Aorta (tissue), 5 donors: ENCODE measurements around the gene ZDHHC14. TPM values are rescaled to one million over a fixed set of nuclear protein-coding genes. Genes with fewer than 3 reads are reported as not detected.
A peak's percentile ranks its signal among the peaks of the same experiment; 100 is the strongest.

Experiments
- ATAC-seq: fragments of 200-7000 bp; cut with Tn5 transposase; one replicate; pipeline ENCODE4 v1.9.1; 2022; ENCODE audit warnings: moderate library complexity; ENCODE audit not compliant: low FRiP score
- DNase-seq, 2 donors: peaks; one replicate each; pipeline ENCODE4 v3.0.0-alpha.2; 2020
- H3K27ac ChIP-seq, 2 donors: one replicate each; pipeline ENCODE4 v1.5.1; 2013; ENCODE audit warnings: low read length in 2 of 2, mild to moderate bottlenecking in 2 of 2, moderate library complexity in 2 of 2, control low read depth in 1 of 2, inconsistent platforms in 1 of 2, low read depth in 1 of 2
- H3K27me3 ChIP-seq, 2 donors: one replicate each; pipeline ENCODE4 v1.6.1; 2013; ENCODE audit warnings: control low read depth in 1 of 2, low read length in 1 of 2, mild to moderate bottlenecking in 1 of 2, moderate library complexity in 1 of 2; ENCODE audit not compliant: insufficient read depth in 2 of 2, control insufficient read depth in 1 of 2
- H3K36me3 ChIP-seq, 2 donors: one replicate each; pipeline ENCODE4 v1.6.1; 2013; ENCODE audit warnings: control low read depth in 1 of 2, low read length in 1 of 2, mild to moderate bottlenecking in 1 of 2; ENCODE audit not compliant: insufficient read depth in 2 of 2, control insufficient read depth in 1 of 2
- H3K4me1 ChIP-seq, 2 donors: one replicate each; pipeline ENCODE4 v1.6.1; 2013; ENCODE audit warnings: low read length in 2 of 2, control low read depth in 1 of 2, mild to moderate bottlenecking in 1 of 2, moderate library complexity in 1 of 2; ENCODE audit not compliant: insufficient read depth in 2 of 2, control insufficient read depth in 1 of 2
- H3K4me3 ChIP-seq, 2 donors: one replicate each; pipeline ENCODE4 v1.5.1; 2013; ENCODE audit warnings: low read length in 2 of 2, control low read depth in 1 of 2, mild to moderate bottlenecking in 1 of 2
- H3K9me3 ChIP-seq: one replicate; pipeline ENCODE4 v1.6.1; 2013; ENCODE audit warnings: mild to moderate bottlenecking, low read length; ENCODE audit not compliant: control insufficient read depth
- WGBS, 2 donors: extraction: QIAGEN DNeasy Blood & Tissue Kit; methylation state at CpG; one replicate each; pipeline ENCODE4 v1.1.7; 2013; 5-methylcytosine and 5-hydroxymethylcytosine counted together
- intact Hi-C, 2 donors: fragments of 100-400 bp; cut with DNase I; formaldehyde crosslinking; loops; one replicate each; pipeline versions ENCODE4 v1.14.2 to v1.15.0; 2022
- polyA plus RNA-seq, 2 donors: library from polyadenylated mRNA; stranded (reverse); fragments of 200-250 nt; gene quantifications; one replicate each; pipeline ENCODE4 v1.2.3, GENCODE V29; 2013
- total RNA-seq, 2 donors: library from RNA; stranded (reverse); fragmentation: NEBNext Ultra II Directional; extraction: Animal tissue kit (Norgen Biotek cat#: 25700); gene quantifications; one replicate each; pipeline ENCODE4 v1.2.1, GENCODE V29; 2021
- donor health status: healthy with polysubstance abuse.
- donor health status: Bipolar disorder and iron deficiency.
- donor health status: DM: no; HTN: no; CAD: no.
- donor health status: DM: no; HTN: no; CAD: no.
- donor health status: DM: yes; HTN: yes; CAD: no.

ZDHHC14 gene
- total and polyA plus RNA-seq, 4 donors, result 2.8 to 17.8 (median 14.4) TPM

DNA sequence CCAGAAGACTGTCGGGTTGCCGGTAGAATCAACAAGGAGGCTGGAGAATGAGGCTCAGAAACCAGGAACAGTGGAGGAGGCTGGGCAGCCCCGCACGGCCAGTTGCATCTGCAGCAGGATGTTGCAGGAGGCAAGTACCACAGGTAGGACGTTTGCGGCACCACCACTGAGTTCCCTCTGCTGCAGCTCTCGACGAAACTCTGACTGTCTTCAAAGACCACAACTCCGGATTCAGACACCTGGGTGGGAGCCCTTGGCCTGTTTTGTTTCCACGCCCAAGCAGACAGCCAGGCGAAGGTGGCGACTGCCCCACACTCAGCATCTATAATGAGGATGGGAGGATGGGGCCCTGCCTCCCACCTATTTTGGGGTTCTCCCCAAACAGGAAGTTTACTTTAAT, 218.2 kb downstream of the ZDHHC14 start:
- Histone ChIP-seq H3K36me3 (no peaks in the 10 kb centered on the region), H3K27ac (no peak overlapping the region), H3K9me3 (no peaks in the 10 kb centered on the region), H3K4me3 (no peak overlapping the region), H3K4me1 (no peaks in the 10 kb centered on the region), H3K27me3 (no peaks in the 10 kb centered on the region)
- intact Hi-C loops, result loop anchor here (2.0 to 10.0 kb wide), 2 partner anchors 214 to 284 kb away; partner anchors contain the start of gene ZDHHC14 (in 2 of the 2)
- no peak for DNase-seq
- WGBS, 2 donors, result 91 to 95% methylated on average over 12 of the region's 12 CpGs
- ATAC-seq, result no peak

DNA sequence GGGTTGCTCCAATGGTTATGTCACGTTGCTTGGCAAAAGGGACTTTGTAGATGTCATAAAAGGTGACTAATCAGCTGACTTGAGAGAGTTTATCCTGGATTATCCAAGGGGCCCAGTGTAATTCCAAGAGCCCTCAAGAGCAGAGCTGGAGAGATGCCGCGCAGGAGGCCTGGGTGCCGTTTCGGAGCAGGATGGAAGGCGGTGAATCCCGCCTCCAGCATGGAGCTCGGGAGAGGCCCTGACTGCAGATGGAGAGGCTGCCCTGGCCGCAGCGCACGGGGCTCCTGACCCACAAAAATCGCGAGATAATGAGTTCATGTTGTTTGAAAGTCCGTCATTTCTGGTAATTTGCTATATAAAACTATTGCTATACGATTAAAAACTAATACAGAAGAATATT, 219.8 kb downstream of the ZDHHC14 start:
- no peak overlapping the region for H3K27ac ChIP-seq
- H3K4me1 ChIP-seq, result no peaks in the 10 kb centered on the region
- intact Hi-C loops, result no loop called here
- no peaks in the 10 kb centered on the region for H3K27me3 ChIP-seq
- H3K9me3 ChIP-seq, result no peaks in the 10 kb centered on the region
- ATAC-seq (no peak), DNase-seq (no peak)
- no peak overlapping the region for H3K4me3 ChIP-seq
- no peaks in the 10 kb centered on the region for H3K36me3 ChIP-seq
- 91 to 94% methylated on average over 15 of the region's 15 CpGs for WGBS, 2 donors

DNA sequence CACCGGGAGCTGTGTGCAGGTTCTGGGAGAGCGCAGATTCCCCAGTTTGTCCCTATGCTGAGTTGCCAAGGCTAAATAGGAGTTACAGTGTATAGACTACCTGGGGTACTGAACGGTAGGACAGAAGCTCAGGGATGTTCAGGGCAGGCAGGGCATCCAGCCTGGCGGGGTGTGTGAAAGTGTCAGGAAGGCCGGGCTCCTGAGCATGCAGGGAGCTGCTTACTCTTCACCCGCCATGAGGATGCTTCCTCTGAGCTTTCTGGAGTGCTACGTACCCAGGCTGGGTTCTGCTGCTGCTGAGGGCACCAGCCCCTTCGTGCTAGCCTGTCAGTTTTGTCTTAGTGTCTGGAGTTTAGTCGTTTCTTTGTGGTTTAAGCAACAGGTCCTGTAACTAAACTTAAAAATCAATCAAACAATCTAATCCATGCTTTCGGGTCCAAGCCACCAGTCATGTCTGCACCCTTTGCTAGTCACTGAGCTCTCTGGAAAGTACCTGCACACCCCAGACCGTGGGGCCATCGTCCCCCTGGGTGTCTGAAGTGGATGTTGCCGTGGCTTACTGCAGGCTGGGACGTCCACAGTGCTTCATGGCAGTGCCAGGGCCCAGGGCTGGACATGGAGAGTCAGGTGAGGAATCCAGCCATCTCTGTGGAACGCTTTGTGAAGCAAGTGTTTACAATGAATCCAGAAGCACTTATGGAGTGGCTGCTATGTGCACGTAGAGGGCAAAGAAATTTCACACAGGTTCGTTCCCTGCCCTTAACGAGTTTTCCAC, 221.7 kb downstream of the ZDHHC14 start:
- Histone ChIP-seq H3K27me3 (no peaks in the 10 kb centered on the region), H3K4me3 (no peak overlapping the region), H3K4me1 (no peaks in the 10 kb centered on the region), H3K9me3 (no peaks in the 10 kb centered on the region), H3K27ac (no peak overlapping the region), H3K36me3 (no peaks in the 10 kb centered on the region)
- ATAC-seq (no peak), DNase-seq (no peak)
- intact Hi-C loops, result no loop called here
- 93 to 94% methylated on average over 18 of the region's 18 CpGs for WGBS, 2 donors

DNA sequence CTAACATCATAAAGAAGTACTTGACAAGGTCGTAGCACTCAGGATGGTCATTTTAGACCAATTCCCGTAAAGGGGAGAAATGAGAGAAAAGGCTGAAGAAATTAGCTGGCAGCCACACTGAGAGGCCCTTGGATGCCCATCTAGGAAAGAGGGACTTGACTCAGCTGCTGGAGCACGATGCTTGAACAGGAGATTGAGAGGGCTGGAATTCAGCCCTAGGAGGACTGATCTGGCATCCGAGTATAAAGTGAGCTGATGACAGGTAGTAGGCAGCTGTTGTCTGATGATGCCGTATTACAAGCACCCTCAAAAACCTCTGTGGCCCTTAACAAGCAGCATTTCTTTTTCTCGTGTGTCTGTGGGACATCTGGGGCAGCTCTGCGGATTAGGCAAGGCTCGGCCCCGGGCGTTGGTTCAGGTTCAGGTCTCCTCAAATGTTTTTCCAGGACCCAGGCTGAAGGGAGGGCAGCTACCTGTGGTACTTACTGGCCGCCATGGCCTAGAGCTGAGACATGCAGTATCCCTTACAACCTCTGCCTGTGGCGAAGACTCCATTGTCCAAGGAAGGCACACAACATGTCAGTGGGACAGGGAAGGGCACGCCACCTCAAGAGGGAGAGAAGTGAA, 222.4 kb downstream of the ZDHHC14 start:
- no peaks in the 10 kb centered on the region for H3K9me3 ChIP-seq
- DNase-seq (no peak), ATAC-seq (no peak)
- H3K27me3 ChIP-seq, result no peaks in the 10 kb centered on the region
- H3K36me3 ChIP-seq, result no peaks in the 10 kb centered on the region
- H3K4me3 ChIP-seq, result no peak overlapping the region
- WGBS, 2 donors, result 90 to 94% methylated on average over 13 of the region's 13 CpGs
- no peak overlapping the region for H3K27ac ChIP-seq
- intact Hi-C loops, result no loop called here
- H3K4me1 ChIP-seq, result no peaks in the 10 kb centered on the region

DNA sequence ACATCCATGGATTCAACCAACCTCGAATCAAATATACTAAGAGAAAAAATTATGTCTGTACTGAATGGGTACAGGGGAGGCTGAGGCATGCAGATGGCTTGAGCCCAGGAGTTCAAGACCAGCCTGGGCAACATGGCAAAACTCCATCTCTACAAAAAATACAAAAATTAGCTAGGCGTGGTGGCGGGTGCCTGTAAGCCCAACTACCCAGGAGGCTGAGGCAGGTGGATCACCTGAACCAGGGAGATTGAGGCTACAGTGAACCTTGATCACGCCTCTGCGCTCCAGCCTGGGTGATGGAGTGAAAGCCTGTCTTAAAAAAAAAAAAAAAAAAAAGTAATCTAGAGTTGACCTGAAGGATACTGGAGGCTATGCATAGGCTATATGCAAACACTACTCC, 223.0 kb downstream of the ZDHHC14 start:
- no peak overlapping the region for H3K27ac ChIP-seq
- H3K36me3 ChIP-seq, result no peaks in the 10 kb centered on the region
- 96 to 97% methylated on average over 5 of the region's 5 CpGs for WGBS, 2 donors
- DNase-seq (no peak), ATAC-seq (no peak)
- intact Hi-C loops, result no loop called here
- no peaks in the 10 kb centered on the region for H3K9me3 ChIP-seq
- no peaks in the 10 kb centered on the region for H3K4me1 ChIP-seq
- no peaks in the 10 kb centered on the region for H3K27me3 ChIP-seq
- H3K4me3 ChIP-seq, result no peak overlapping the region

DNA sequence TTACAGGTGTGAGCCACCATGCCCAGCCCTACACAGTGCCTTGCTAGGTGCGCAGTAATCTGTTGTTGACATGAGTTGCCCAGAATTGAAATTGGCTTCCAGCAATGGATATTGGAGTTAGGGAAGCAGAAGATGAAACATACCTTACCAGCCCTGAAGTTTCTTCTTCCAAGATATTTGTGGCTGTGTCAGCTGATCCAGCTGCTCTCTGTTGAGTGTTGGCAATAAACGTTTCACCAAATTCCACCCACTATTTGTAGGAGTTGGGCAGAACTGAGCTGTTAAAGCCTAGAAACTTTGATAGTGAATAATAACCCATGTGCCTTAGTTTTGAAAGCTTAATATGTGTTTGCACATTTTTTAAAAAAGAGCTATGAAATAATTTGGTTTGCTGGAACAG, 223.8 kb downstream of the ZDHHC14 start:
- no peak overlapping the region for H3K4me3 ChIP-seq
- no peaks in the 10 kb centered on the region for H3K4me1 ChIP-seq
- no peak overlapping the region for H3K27ac ChIP-seq
- H3K36me3 ChIP-seq, result no peaks in the 10 kb centered on the region
- no peaks in the 10 kb centered on the region for H3K9me3 ChIP-seq
- DNase-seq (no peak), ATAC-seq (no peak)
- intact Hi-C loops, result no loop called here
- 48 to 51% methylated on average over 2 of the region's 2 CpGs for WGBS, 2 donors
- H3K27me3 ChIP-seq, result no peaks in the 10 kb centered on the region

DNA sequence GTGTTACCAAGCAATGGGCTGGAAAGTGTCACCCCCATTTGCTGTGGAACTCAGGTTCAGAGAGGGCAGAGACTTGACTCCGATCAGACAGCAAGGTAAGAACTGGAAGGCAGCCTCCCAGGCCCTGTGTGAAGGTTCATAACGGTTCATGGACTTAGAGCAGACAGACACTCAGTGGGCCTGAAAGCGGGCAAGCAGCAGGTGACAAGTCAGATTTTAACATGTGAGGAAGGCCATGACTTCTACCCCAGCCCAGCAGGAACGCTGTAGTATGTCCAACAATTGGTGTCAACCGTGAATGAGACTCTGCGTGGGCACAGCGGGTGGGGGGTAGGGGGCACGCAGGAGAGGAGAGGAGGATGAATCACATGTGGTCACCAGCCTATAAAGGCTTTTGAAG, 224.5 kb downstream of the ZDHHC14 start:
- intact Hi-C loops, result no loop called here
- Histone ChIP-seq H3K4me1 (no peaks in the 10 kb centered on the region), H3K9me3 (no peaks in the 10 kb centered on the region), H3K4me3 (no peak overlapping the region), H3K27ac (no peak overlapping the region), H3K36me3 (no peaks in the 10 kb centered on the region), H3K27me3 (no peaks in the 10 kb centered on the region)
- ATAC-seq (no peak), DNase-seq (no peak)
- WGBS, 2 donors, result 89 to 90% methylated on average over 8 of the region's 8 CpGs

DNA sequence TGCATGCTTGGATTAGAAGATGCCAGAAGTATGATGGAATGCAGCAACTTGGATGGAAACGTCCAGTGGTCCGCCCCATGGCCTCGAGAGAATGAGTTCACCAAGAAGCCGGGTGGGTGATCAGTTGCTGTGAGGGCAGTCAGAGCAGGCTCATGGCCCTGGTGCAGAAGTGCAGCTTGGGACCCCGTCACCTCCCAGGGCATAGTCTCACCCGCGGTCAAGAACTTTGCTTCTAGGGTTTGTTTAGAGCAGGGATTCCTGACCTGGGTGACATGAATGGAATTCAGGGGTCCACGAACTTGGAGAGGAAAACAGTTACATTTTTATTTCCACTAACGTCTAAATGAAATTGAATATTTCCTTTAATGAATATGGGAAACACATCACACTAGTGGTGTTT, 225.5 kb downstream of the ZDHHC14 start:
- no peaks in the 10 kb centered on the region for H3K4me1 ChIP-seq
- no peak overlapping the region for H3K27ac ChIP-seq
- no peaks in the 10 kb centered on the region for H3K9me3 ChIP-seq
- intact Hi-C loops, result no loop called here
- peak; percentile 53 for ATAC-seq
- no peak overlapping the region for H3K4me3 ChIP-seq
- H3K27me3 ChIP-seq, result no peaks in the 10 kb centered on the region
- DNase-seq, result no peak
- H3K36me3 ChIP-seq, result no peaks in the 10 kb centered on the region
- 78 to 85% methylated on average over 9 of the region's 9 CpGs for WGBS, 2 donors
